ENCODE results near the gene BIRC7. TPM values are rescaled to one million over a fixed set of nuclear protein-coding genes. Genes with fewer than 3 reads are reported as not detected.
"Not testable (repeated sequence)": the region's sequence is repeated elsewhere in the genome, so short reads cannot be mapped to it uniquely, and the experiment has no call there.

BIRC7 gene
- total and polyA plus RNA-seq, 5 donors, result not detected

- H3K4me3 ChIP-seq (ENCODE audit: low read length), result no peak overlapping the region
- H3K9me3 ChIP-seq (ENCODE audit: control insufficient read depth, low read length), result no peaks in the 10 kb centered on the region
- DNase-seq (no peak), ATAC-seq (no peak)
- no peaks in the 10 kb centered on the region for H3K4me1 ChIP-seq (ENCODE audit: control insufficient read depth, insufficient read depth, low read length)
- no peaks in the 10 kb centered on the region for H3K27me3 ChIP-seq (ENCODE audit: control insufficient read depth, insufficient read depth)
- intact Hi-C loops (cut with DNase I), result no loop called here
- H3K27ac ChIP-seq (ENCODE audit: low read length), result no peak overlapping the region
- WGBS, result 57% methylated on average over 11 of the region's 11 CpGs
These were observed 5.6 kb downstream of the BIRC7 start for GRCh38 chr20:63241272-63241671.

- no peak for DNase-seq
- Histone ChIP-seq H3K4me3 (ENCODE audit: low read length) (no peak overlapping the region), H3K4me1 (ENCODE audit: control insufficient read depth, insufficient read depth, low read length) (no peaks in the 10 kb centered on the region), H3K27ac (ENCODE audit: low read length) (no peak overlapping the region), H3K27me3 (ENCODE audit: control insufficient read depth, insufficient read depth) (no peaks in the 10 kb centered on the region), H3K9me3 (ENCODE audit: control insufficient read depth, low read length) (no peaks in the 10 kb centered on the region)
- 83% methylated on average over 21 of the region's 21 CpGs for WGBS
- ATAC-seq, result no peak
- intact Hi-C loops (cut with DNase I), result no loop called here
These were observed 7.0 kb downstream of the BIRC7 start for GRCh38 chr20:63242736-63243135.

- no peak for ATAC-seq
- H3K4me3 ChIP-seq (ENCODE audit: low read length), result no peak overlapping the region
These were observed 8.0 kb downstream of the BIRC7 start for GRCh38 chr20:63243604-63244247.

GRCh38 chr20:63244468-63244867, 8.8 kb downstream of the BIRC7 start:
- Histone ChIP-seq H3K9me3 (ENCODE audit: control insufficient read depth, low read length) (no peaks in the 10 kb centered on the region), H3K4me3 (ENCODE audit: low read length) (no peak overlapping the region), H3K4me1 (ENCODE audit: control insufficient read depth, insufficient read depth, low read length) (no peaks in the 10 kb centered on the region), H3K27me3 (ENCODE audit: control insufficient read depth, insufficient read depth) (no peaks in the 10 kb centered on the region), H3K27ac (ENCODE audit: low read length) (no peak overlapping the region)
- ATAC-seq (no peak), DNase-seq (no peak)
- intact Hi-C loops (cut with DNase I), result no loop called here
- WGBS, result 87% methylated on average over 10 of the region's 10 CpGs

More at GRCh38 chr20:63243604-63244247, 8.0 kb downstream of the BIRC7 start:
- WGBS, result 82% methylated on average over 25 of the region's 25 CpGs
- no peak overlapping the region for H3K27ac ChIP-seq (ENCODE audit: low read length)
- no peaks in the 10 kb centered on the region for H3K27me3 ChIP-seq (ENCODE audit: control insufficient read depth, insufficient read depth)
- no peaks in the 10 kb centered on the region for H3K9me3 ChIP-seq (ENCODE audit: control insufficient read depth, low read length)
- DNase-seq, result no peak
- intact Hi-C loops (cut with DNase I), result no loop called here
- no peaks in the 10 kb centered on the region for H3K4me1 ChIP-seq (ENCODE audit: control insufficient read depth, insufficient read depth, low read length)

- no peak for ATAC-seq
- WGBS, result 46% methylated on average over 50 of the region's 50 CpGs
- no peak overlapping the region for H3K27ac ChIP-seq (ENCODE audit: low read length)
These were observed 11.0 kb downstream of the BIRC7 start for GRCh38 chr20:63246490-63247288.

GRCh38 chr20:63247671-63248228, 12.0 kb downstream of the BIRC7 start:
- DNase-seq, result no peak
- Histone ChIP-seq H3K4me3 (ENCODE audit: low read length) (no peak overlapping the region), H3K27me3 (ENCODE audit: control insufficient read depth, insufficient read depth) (no peaks in the 10 kb centered on the region), H3K9me3 (ENCODE audit: control insufficient read depth, low read length) (no peaks in the 10 kb centered on the region), H3K4me1 (ENCODE audit: control insufficient read depth, insufficient read depth, low read length) (no peaks in the 10 kb centered on the region), H3K27ac (ENCODE audit: low read length) (no peak overlapping the region)
- WGBS, result 74% methylated on average over 24 of the region's 24 CpGs
- intact Hi-C loops (cut with DNase I), result no loop called here
- no peak for ATAC-seq

More at GRCh38 chr20:63246490-63247288, 11.0 kb downstream of the BIRC7 start:
- H3K4me3 ChIP-seq (ENCODE audit: low read length), result no peak overlapping the region
- intact Hi-C loops (cut with DNase I), result no loop called here
- DNase-seq, result peak in 1 of 3 donors; percentile 84
- H3K9me3 ChIP-seq (ENCODE audit: control insufficient read depth, low read length), result no peaks in the 10 kb centered on the region
- H3K27me3 ChIP-seq (ENCODE audit: control insufficient read depth, insufficient read depth), result no peaks in the 10 kb centered on the region
- no peaks in the 10 kb centered on the region for H3K4me1 ChIP-seq (ENCODE audit: control insufficient read depth, insufficient read depth, low read length)

GRCh38 chr20:63248835-63249591, 13.3 kb downstream of the BIRC7 start:
- Histone ChIP-seq H3K4me3 (ENCODE audit: low read length) (no peak overlapping the region), H3K4me1 (ENCODE audit: control insufficient read depth, insufficient read depth, low read length) (no peaks in the 10 kb centered on the region), H3K27me3 (ENCODE audit: control insufficient read depth, insufficient read depth) (no peaks in the 10 kb centered on the region), H3K27ac (ENCODE audit: low read length) (no peak overlapping the region), H3K9me3 (ENCODE audit: control insufficient read depth, low read length) (no peaks in the 10 kb centered on the region)
- 80% methylated on average over 25 of the region's 25 CpGs for WGBS
- intact Hi-C loops (cut with DNase I), result no loop called here
- ATAC-seq (no peak), DNase-seq (no peak)

GRCh38 chr20:63249891-63250290, 14.2 kb downstream of the BIRC7 start:
- 91% methylated on average over 15 of the region's 15 CpGs for WGBS
- Histone ChIP-seq H3K4me3 (ENCODE audit: low read length) (no peak overlapping the region), H3K4me1 (ENCODE audit: control insufficient read depth, insufficient read depth, low read length) (no peaks in the 10 kb centered on the region), H3K9me3 (ENCODE audit: control insufficient read depth, low read length) (no peaks in the 10 kb centered on the region), H3K27me3 (ENCODE audit: control insufficient read depth, insufficient read depth) (no peaks in the 10 kb centered on the region), H3K27ac (ENCODE audit: low read length) (no peak overlapping the region)
- DNase-seq, result no peak
- intact Hi-C loops (cut with DNase I), result no loop called here
- no peak for ATAC-seq

GRCh38 chr20:63251350-63251749, 15.6 kb downstream of the BIRC7 start:
- H3K27ac ChIP-seq (ENCODE audit: low read length); H3K4me1 ChIP-seq (ENCODE audit: control insufficient read depth, insufficient read depth, low read length); H3K4me3 ChIP-seq (ENCODE audit: low read length); H3K9me3 ChIP-seq (ENCODE audit: control insufficient read depth, low read length); ATAC-seq; DNase-seq; H3K27me3 ChIP-seq (ENCODE audit: control insufficient read depth, insufficient read depth); intact Hi-C loops (cut with DNase I): not testable (repeated sequence)
- WGBS, result 23% methylated on average over 12 of the region's 14 CpGs

- Histone ChIP-seq H3K4me1 (ENCODE audit: control insufficient read depth, insufficient read depth, low read length) (no peaks in the 10 kb centered on the region), H3K27me3 (ENCODE audit: control insufficient read depth, insufficient read depth) (no peaks in the 10 kb centered on the region), H3K9me3 (ENCODE audit: control insufficient read depth, low read length) (no peaks in the 10 kb centered on the region), H3K4me3 (ENCODE audit: low read length) (no peak overlapping the region), H3K27ac (ENCODE audit: low read length) (no peak overlapping the region)
- intact Hi-C loops (cut with DNase I), result no loop called here
- ATAC-seq (no peak), DNase-seq (no peak)
- WGBS, result 60% methylated on average over 8 of the region's 8 CpGs
These were observed 16.6 kb downstream of the BIRC7 start for GRCh38 chr20:63252284-63252711.

- DNase-seq (no peak), ATAC-seq (no peak)
- H3K27ac ChIP-seq (ENCODE audit: low read length), result no peak overlapping the region
- 17% methylated on average over 16 of the region's 16 CpGs for WGBS
- H3K9me3 ChIP-seq (ENCODE audit: control insufficient read depth, low read length), result no peaks in the 10 kb centered on the region
- no peaks in the 10 kb centered on the region for H3K27me3 ChIP-seq (ENCODE audit: control insufficient read depth, insufficient read depth)
- peak overlapping the region; percentile 41 for H3K4me3 ChIP-seq (ENCODE audit: low read length)
- H3K4me1 ChIP-seq (ENCODE audit: control insufficient read depth, insufficient read depth, low read length), result no peaks in the 10 kb centered on the region
- intact Hi-C loops (cut with DNase I), result no loop called here
These were observed 17.3 kb downstream of the BIRC7 start for GRCh38 chr20:63253065-63253437.
